Inflammatory macrophage treated with lipopolysaccharide for 1 hour (primary cell): ENCODE measurements around the gene ARHGAP22.

Experiments
- DNase-seq, 2 donors: peaks; one replicate each; pipeline ENCODE4 v3.0.0-alpha.2; 2020 to 2022

Gene ARHGAP22

GRCh38 chr10:48495282-48496045 is 109.4 kb downstream of the ARHGAP22 start:
- DNase-seq: no peak

GRCh38 chr10:48494611-48495010 is 110.3 kb downstream of the ARHGAP22 start:
- DNase-seq: no peak

- DNase-seq: no peak
Measured at GRCh38 chr10:48494073-48494472, 110.8 kb downstream of the ARHGAP22 start.

- DNase-seq: peak; percentile 82 to 92
Measured at GRCh38 chr10:48493083-48493871, 111.6 kb downstream of the ARHGAP22 start.

- DNase-seq: no peak
Measured at GRCh38 chr10:48492201-48492600, 112.7 kb downstream of the ARHGAP22 start.

GRCh38 chr10:48491392-48492139 is 113.3 kb downstream of the ARHGAP22 start:
- DNase-seq: no peak

- DNase-seq: no peak
Measured at GRCh38 chr10:48490946-48491345, 113.9 kb downstream of the ARHGAP22 start.

GRCh38 chr10:48490571-48490940 is 114.3 kb downstream of the ARHGAP22 start:
- DNase-seq: no peak

GRCh38 chr10:48489099-48489498 is 115.8 kb downstream of the ARHGAP22 start:
- no peak for DNase-seq

- no peak for DNase-seq
Measured at GRCh38 chr10:48487244-48487643, 117.6 kb downstream of the ARHGAP22 start.

GRCh38 chr10:48485711-48486110 is 119.2 kb downstream of the ARHGAP22 start:
- DNase-seq: no peak

- DNase-seq: no peak
Measured at GRCh38 chr10:48484911-48485310, 120.0 kb downstream of the ARHGAP22 start.

GRCh38 chr10:48482207-48482606 is 122.7 kb downstream of the ARHGAP22 start:
- DNase-seq: no peak

GRCh38 chr10:48481385-48481784 is 123.5 kb downstream of the ARHGAP22 start:
- DNase-seq: no peak

- no peak for DNase-seq
Measured at GRCh38 chr10:48480397-48481374, 124.2 kb downstream of the ARHGAP22 start.

GRCh38 chr10:48478980-48479811 is 125.7 kb downstream of the ARHGAP22 start:
- peak in 1 of 2 donors; percentile 28 for DNase-seq

- no peak for DNase-seq
Measured at GRCh38 chr10:48478469-48478868, 126.4 kb downstream of the ARHGAP22 start.

GRCh38 chr10:48477616-48478015 is 127.3 kb downstream of the ARHGAP22 start:
- DNase-seq: peak; percentile 38 to 88

GRCh38 chr10:48477141-48477540 is 127.7 kb downstream of the ARHGAP22 start:
- peak; percentile 14 to 64 for DNase-seq

- no peak for DNase-seq
Measured at GRCh38 chr10:48476279-48476982, 128.4 kb downstream of the ARHGAP22 start.

GRCh38 chr10:48475943-48476278 is 129.0 kb downstream of the ARHGAP22 start:
- DNase-seq: no peak
